ENCODE data around the gene SLC23A3. TPM values are rescaled to one million over a fixed set of nuclear protein-coding genes. Genes with fewer than 3 reads are reported as not detected.

The SLC23A3 gene
- total and polyA plus RNA-seq, 9 of the 15 experiments (the other 6 are each of a cell fraction or from before 2014, with no cell fraction given) = 0.06 to 0.64 (median 0.16) TPM

DNA sequence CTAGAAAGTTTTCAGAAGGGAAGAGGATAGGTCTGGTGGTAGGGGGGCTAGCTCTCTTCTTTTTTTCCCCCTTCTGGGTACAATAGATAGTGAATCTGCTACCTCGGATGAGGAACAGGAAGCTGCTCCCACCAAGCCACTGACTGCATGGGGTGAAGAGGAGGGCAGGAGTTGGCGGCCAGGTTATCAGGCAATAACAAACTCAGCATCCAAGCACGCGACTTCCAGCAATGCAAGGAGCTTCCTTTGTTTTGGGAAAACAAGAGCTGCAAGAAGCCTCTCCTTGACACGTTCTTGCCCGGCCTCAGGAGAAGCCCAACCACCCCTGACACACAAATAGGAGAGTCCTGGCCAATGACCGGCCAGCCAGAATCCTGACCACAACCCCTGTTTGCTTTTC is 41.4 kb downstream of the SLC23A3 start:
- H2AFZ ChIP-seq (ENCODE audit: low read depth, low read length) = no peak overlapping the region
- no peak overlapping the region for H3K9ac ChIP-seq (ENCODE audit: insufficient read depth in 1 of 2, low read depth in 2 of 2, low read length in 2 of 2)
- H3K4me3 ChIP-seq = no peak overlapping the region
- H3K27ac ChIP-seq (ENCODE audit: extremely low read depth, low read depth, low read length) = no peak overlapping the region
- H3K9me3 ChIP-seq (replicated peaks; ENCODE audit: control insufficient read depth, insufficient read depth, low read depth, low read length) = no peaks in the 10 kb centered on the region
- ATAC-seq = peak; percentile 37
- peak; percentile 16 to 67 (median 29) for DNase-seq (ENCODE audit: extremely low read depth in 1 of 4, low spot score in 3 of 4)
- CTCF ChIA-PET (ENCODE audit: low intra/inter-chr PET ratio) = no interaction called here
- POLR2A ChIA-PET = no interaction called here
- H3K4me1 ChIP-seq (replicated peaks in 1 of 2; ENCODE audit: control insufficient read depth in 2 of 2, insufficient read depth in 2 of 2, low read length in 2 of 2) = peaks cover 21 to 35% of the 10 kb centered on the region in 2 experiments
- BruUV-seq (replicated peaks) = no TSS peak
- peaks cover 3% of the 10 kb centered on the region for H3K9me1 ChIP-seq (ENCODE audit: control insufficient read depth, insufficient read depth, low read length)
- H3K79me2 ChIP-seq (ENCODE audit: control insufficient read depth, insufficient read depth, low read length) = no peaks in the 10 kb centered on the region
- no peak for FAIRE-seq
- H3K4me2 ChIP-seq (ENCODE audit: insufficient read depth, low read length) = peak overlapping the region; percentile 30
- H4K20me1 ChIP-seq (replicated peaks; ENCODE audit: control insufficient read depth, insufficient read depth, low read length) = no peaks in the 10 kb centered on the region
- no peaks in the 10 kb centered on the region for H3K27me3 ChIP-seq (ENCODE audit: control insufficient read depth in 2 of 2, insufficient read depth in 2 of 2, low read length in 2 of 2)
- intact Hi-C loops (cut with micrococcal nuclease) = no loop called here
- in situ Hi-C loops (cut with MboI) = no loop called here
- TF ChIP-seq KLF13 (tag; IDR thresholded peaks at IDR 0.05; ENCODE audit: borderline replicate concordance, low read depth) (no peak), RCOR1 (IDR thresholded peaks at IDR 0.05; ENCODE audit: borderline replicate concordance in 1 of 2, low read depth in 2 of 2, low read length in 2 of 2) (0 out of 4 replicates have a peak, but pooled peaks of 1 of the 2 experiments have one; percentile 28), ARID1B (IDR thresholded peaks at IDR 0.05) (peak; percentile 36; the same call in 1 of the 2 replicates), CXXC5 (CRISPR knock-in tag; IDR thresholded peaks at IDR 0.05) (0 out of 2 replicates have a peak, but pooled peaks have one; percentile 15), CBFA2T2 (conservative IDR thresholded peaks at IDR 0.05) (peak; percentile 45), KLF16 (IDR thresholded peaks at IDR 0.05) (0 out of 2 replicates have a peak, but pooled peaks have one; percentile 19), TCF3 (CRISPR knock-in tag; IDR thresholded peaks at IDR 0.05) (peak; percentile 40), PCBP1 (IDR thresholded peaks at IDR 0.05; ENCODE audit: low read depth, low read length, poor library complexity, severe bottlenecking) (no peak), CBFA2T3 (IDR thresholded peaks at IDR 0.05) (peak; percentile 70), SOX6 (IDR thresholded peaks at IDR 0.05) (peak; percentile 43; the same call in 1 of the 2 replicates), TAL1 (IDR thresholded peaks at IDR 0.05) (0 out of 2 replicates have a peak, but pooled peaks have one; percentile 4), BHLHE40 (IDR thresholded peaks at IDR 0.05; ENCODE audit: low read length) (peak; percentile 73; the same call in 1 of the 2 replicates), POLR2H (tag; IDR thresholded peaks at IDR 0.05; ENCODE audit: low read depth) (no peak), ELF1 (tag; IDR thresholded peaks at IDR 0.05) (no peak)
- TF ChIP-seq, protein P1, sequence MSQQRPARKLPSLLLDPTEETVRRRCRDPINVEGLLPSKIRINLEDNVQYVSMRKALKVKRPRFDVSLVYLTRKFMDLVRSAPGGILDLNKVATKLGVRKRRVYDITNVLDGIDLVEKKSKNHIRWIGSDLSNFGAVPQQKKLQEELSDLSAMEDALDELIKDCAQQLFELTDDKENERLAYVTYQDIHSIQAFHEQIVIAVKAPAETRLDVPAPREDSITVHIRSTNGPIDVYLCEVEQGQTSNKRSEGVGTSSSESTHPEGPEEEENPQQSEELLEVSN (IDR thresholded peaks at IDR 0.05; ENCODE audit: borderline replicate concordance in 1 of 2, extremely low read depth in 1 of 2, insufficient read depth in 1 of 2, insufficient read length in 1 of 2, low read depth in 1 of 2, low read length in 1 of 2, poor library complexity in 1 of 2, severe bottlenecking in 1 of 2) = peak in 1 of 2 experiments; percentile 49
- TF ChIP-seq, protein P2, sequence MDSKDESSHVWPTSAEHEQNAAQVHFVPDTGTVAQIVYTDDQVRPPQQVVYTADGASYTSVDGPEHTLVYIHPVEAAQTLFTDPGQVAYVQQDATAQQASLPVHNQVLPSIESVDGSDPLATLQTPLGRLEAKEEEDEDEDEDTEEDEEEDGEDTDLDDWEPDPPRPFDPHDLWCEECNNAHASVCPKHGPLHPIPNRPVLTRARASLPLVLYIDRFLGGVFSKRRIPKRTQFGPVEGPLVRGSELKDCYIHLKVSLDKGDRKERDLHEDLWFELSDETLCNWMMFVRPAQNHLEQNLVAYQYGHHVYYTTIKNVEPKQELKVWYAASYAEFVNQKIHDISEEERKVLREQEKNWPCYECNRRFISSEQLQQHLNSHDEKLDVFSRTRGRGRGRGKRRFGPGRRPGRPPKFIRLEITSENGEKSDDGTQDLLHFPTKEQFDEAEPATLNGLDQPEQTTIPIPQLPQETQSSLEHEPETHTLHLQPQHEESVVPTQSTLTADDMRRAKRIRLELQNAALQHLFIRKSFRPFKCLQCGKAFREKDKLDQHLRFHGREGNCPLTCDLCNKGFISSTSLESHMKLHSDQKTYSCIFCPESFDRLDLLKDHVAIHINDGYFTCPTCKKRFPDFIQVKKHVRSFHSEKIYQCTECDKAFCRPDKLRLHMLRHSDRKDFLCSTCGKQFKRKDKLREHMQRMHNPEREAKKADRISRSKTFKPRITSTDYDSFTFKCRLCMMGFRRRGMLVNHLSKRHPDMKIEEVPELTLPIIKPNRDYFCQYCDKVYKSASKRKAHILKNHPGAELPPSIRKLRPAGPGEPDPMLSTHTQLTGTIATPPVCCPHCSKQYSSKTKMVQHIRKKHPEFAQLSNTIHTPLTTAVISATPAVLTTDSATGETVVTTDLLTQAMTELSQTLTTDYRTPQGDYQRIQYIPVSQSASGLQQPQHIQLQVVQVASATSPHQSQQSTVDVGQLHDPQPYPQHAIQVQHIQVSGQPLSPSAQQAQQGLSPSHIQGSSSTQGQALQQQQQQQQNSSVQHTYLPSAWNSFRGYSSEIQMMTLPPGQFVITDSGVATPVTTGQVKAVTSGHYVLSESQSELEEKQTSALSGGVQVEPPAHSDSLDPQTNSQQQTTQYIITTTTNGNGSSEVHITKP (IDR thresholded peaks at IDR 0.05; ENCODE audit: partially characterized antibody) = peak; percentile 80
- H3K36me3 ChIP-seq (ENCODE audit: control insufficient read depth, insufficient read depth, low read length) = no peaks in the 10 kb centered on the region
- WGBS (ENCODE audit: insufficient coverage, low coverage, missing lambda C conversion rate) = 0% methylated on average over 7 of the region's 7 CpGs
